SU-DHL-6 (cell line): Measurements from ENCODE around the gene GOT1.

Experiments used
- H2AFZ ChIP-seq: fragments of 200-600 bp; sonication (generic); 2 replicates; pipeline ENCODE4 v1.6.1; 2014; ENCODE audit warnings: low read depth, mild to moderate bottlenecking, moderate library complexity, mixed read lengths, antibody characterized with exemption, low read length; ENCODE audit not compliant: severe bottlenecking
- H3F3A ChIP-seq: fragments of 200-600 bp; shearing (Covaris generic); 2 replicates; pipeline ENCODE4 v1.6.0; 2016; ENCODE audit warnings: antibody characterized with exemption, mild to moderate bottlenecking; ENCODE audit not compliant: insufficient read depth
- H3K27ac ChIP-seq: fragments of 200-600 bp; sonication (generic); 2 replicates; pipeline ENCODE4 v1.5.1; 2016; ENCODE audit warnings: low read depth, mild to moderate bottlenecking, low read length, moderate library complexity, mixed read lengths
- H3K27me3 ChIP-seq: fragments of 200-600 bp; sonication (generic), shearing (Covaris generic); 2 replicates; pipeline ENCODE4 v1.6.0; 2014; ENCODE audit warnings: mild to moderate bottlenecking, low read length
- H3K36me3 ChIP-seq: fragments of 200-600 bp; sonication (generic); 2 replicates; pipeline ENCODE4 v1.6.1; 2014; ENCODE audit warnings: mild to moderate bottlenecking, low read length, mixed read lengths
- H3K4me2 ChIP-seq: fragments of 300-600, 200-600 bp; shearing (Covaris generic), sonication (generic); 2 replicates; pipeline ENCODE4 v1.6.0; 2014; ENCODE audit warnings: low read length, low read depth, mild to moderate bottlenecking; ENCODE audit not compliant: poor library complexity, severe bottlenecking
- H3K4me3 ChIP-seq: fragments of 200-600 bp; sonication (generic); 2 replicates; pipeline ENCODE4 v1.5.1; 2014; ENCODE audit warnings: antibody characterized with exemption, low read length, mild to moderate bottlenecking, mixed read lengths; ENCODE audit not compliant: insufficient read depth, poor library complexity, severe bottlenecking
- H3K79me2 ChIP-seq: fragments of 200-600 bp; sonication (generic); 2 replicates; pipeline ENCODE4 v1.6.1; 2014; ENCODE audit warnings: mild to moderate bottlenecking, low read length, moderate library complexity; ENCODE audit not compliant: insufficient read depth
- H3K9ac ChIP-seq: fragments of 200-600 bp; sonication (generic); 2 replicates; pipeline ENCODE4 v1.7.0; 2014; ENCODE audit warnings: mild to moderate bottlenecking, low read length
- H3K9me2 ChIP-seq: fragments of 200-600 bp; sonication (generic); replicated peaks from 2 replicates; pipeline ENCODE4 v1.6.1; 2014; ENCODE audit warnings: low read length; ENCODE audit not compliant: insufficient read depth
- H3K9me3 ChIP-seq: fragments of 200-600 bp; sonication (generic); 2 replicates; pipeline ENCODE4 v1.6.1; 2014; ENCODE audit warnings: low read length, mixed read lengths; ENCODE audit not compliant: insufficient read depth
- H4K20me1 ChIP-seq: fragments of 200-600 bp; sonication (generic); 2 replicates; pipeline ENCODE4 v1.6.1; 2014; ENCODE audit warnings: low read depth, mild to moderate bottlenecking, antibody characterized with exemption, low read length, moderate library complexity, mixed read lengths
- EZH2phosphoT487 ChIP-seq: fragments of 200-600 bp; sonication (generic), shearing (Covaris generic); conservative IDR thresholded peaks from 2 replicates; pipeline ENCODE4 v1.6.1; 2018; ENCODE audit warnings: mild to moderate bottlenecking, antibody characterized with exemption, low read length, moderate library complexity, mixed read lengths
- TF ChIP-seq, protein P1 (sequence below): fragments of 200-600 bp; sonication (generic); IDR thresholded peaks from one replicate; pipeline ENCODE4 v1.5.1; 2017; ENCODE audit warnings: antibody characterized with exemption, mild to moderate bottlenecking, low read length, moderate library complexity; ENCODE audit not compliant: insufficient read depth, poor library complexity, severe bottlenecking

Gene GOT1

GRCh38 chr10:99456207-99456930 is 25.9 kb upstream of the GOT1 start:
- no peaks in the 10 kb centered on the region for H3K27me3 ChIP-seq
- no peaks in the 10 kb centered on the region for H3K79me2 ChIP-seq
- no peaks in the 10 kb centered on the region for H3K36me3 ChIP-seq
- H3K9ac ChIP-seq: no peak overlapping the region
- no peaks in the 10 kb centered on the region for H3F3A ChIP-seq
- no peak overlapping the region for H3K4me2 ChIP-seq
- no peak overlapping the region for H3K27ac ChIP-seq
- no peaks in the 10 kb centered on the region for H3K9me3 ChIP-seq
- no peaks in the 10 kb centered on the region for H3K9me2 ChIP-seq
- no peak overlapping the region for H2AFZ ChIP-seq
- TF ChIP-seq EZH2phosphoT487: no peak
- TF ChIP-seq, protein P1, sequence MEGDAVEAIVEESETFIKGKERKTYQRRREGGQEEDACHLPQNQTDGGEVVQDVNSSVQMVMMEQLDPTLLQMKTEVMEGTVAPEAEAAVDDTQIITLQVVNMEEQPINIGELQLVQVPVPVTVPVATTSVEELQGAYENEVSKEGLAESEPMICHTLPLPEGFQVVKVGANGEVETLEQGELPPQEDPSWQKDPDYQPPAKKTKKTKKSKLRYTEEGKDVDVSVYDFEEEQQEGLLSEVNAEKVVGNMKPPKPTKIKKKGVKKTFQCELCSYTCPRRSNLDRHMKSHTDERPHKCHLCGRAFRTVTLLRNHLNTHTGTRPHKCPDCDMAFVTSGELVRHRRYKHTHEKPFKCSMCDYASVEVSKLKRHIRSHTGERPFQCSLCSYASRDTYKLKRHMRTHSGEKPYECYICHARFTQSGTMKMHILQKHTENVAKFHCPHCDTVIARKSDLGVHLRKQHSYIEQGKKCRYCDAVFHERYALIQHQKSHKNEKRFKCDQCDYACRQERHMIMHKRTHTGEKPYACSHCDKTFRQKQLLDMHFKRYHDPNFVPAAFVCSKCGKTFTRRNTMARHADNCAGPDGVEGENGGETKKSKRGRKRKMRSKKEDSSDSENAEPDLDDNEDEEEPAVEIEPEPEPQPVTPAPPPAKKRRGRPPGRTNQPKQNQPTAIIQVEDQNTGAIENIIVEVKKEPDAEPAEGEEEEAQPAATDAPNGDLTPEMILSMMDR: no peak
- no peak overlapping the region for H3K4me3 ChIP-seq
- H4K20me1 ChIP-seq: no peaks in the 10 kb centered on the region

DNA sequence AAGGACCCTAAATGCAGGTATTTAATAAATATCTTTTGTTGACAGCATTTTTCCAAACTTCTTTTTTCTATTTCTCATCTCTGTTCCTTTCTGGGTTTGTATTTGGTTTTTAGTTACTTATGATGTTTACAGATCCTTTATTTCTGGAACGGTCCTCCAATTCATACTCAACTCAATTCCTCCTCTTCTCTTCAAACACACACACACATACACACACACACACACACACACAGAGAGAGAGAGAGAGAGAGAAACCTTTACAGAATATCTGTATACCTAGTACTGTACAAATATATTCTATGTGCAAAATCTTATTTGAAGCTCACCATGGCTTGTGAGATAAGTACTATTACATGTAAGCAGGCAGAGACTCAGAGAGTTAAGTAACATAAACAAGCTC is 21.6 kb upstream of the GOT1 start:
- Histone ChIP-seq H3K4me3 (no peak overlapping the region), H3K27ac (no peak overlapping the region), H3K9me3 (no peaks in the 10 kb centered on the region), H3K9ac (no peak overlapping the region), H3K9me2 (no peaks in the 10 kb centered on the region), H2AFZ (no peak overlapping the region), H3K27me3 (no peaks in the 10 kb centered on the region), H3K79me2 (no peaks in the 10 kb centered on the region), H4K20me1 (no peaks in the 10 kb centered on the region), H3K4me2 (no peak overlapping the region), H3K36me3 (no peaks in the 10 kb centered on the region), H3F3A (no peaks in the 10 kb centered on the region)
- no peak for TF ChIP-seq EZH2phosphoT487
- TF ChIP-seq, protein P1: no peak

- Histone ChIP-seq H3K4me3 (no peak overlapping the region), H3F3A (no peaks in the 10 kb centered on the region), H3K9me3 (no peaks in the 10 kb centered on the region), H3K4me2 (no peak overlapping the region), H2AFZ (no peak overlapping the region), H3K36me3 (no peaks in the 10 kb centered on the region), H3K27ac (no peak overlapping the region), H3K9me2 (no peaks in the 10 kb centered on the region), H3K9ac (no peak overlapping the region), H4K20me1 (no peaks in the 10 kb centered on the region), H3K27me3 (no peaks in the 10 kb centered on the region), H3K79me2 (no peaks in the 10 kb centered on the region)
- no peak for TF ChIP-seq EZH2phosphoT487
- TF ChIP-seq, protein P1: no peak
These were observed 21.0 kb upstream of the GOT1 start for GRCh38 chr10:99451499-99451788.
